Epithelial cell of esophagus (primary cell): ENCODE results near the gene FRAT1.

Experiments
- DNase-seq: peaks from one replicate; pipeline ENCODE4 v3.0.0; 2010; ENCODE audit warnings: low read depth
- H3K4me3 ChIP-seq: 2 replicates; pipeline ENCODE4 v1.5.1; 2011; ENCODE audit warnings: mild to moderate bottlenecking, low read length, control low read depth
- TF ChIP-seq, protein P1 (sequence below): IDR thresholded peaks from 2 replicates; pipeline ENCODE4 v1.5.1; 2011; ENCODE audit warnings: low read depth, mild to moderate bottlenecking, low read length, control low read depth, inconsistent platforms; ENCODE audit not compliant: insufficient read depth; ENCODE audit errors: missing control alignments

The FRAT1 gene

DNA sequence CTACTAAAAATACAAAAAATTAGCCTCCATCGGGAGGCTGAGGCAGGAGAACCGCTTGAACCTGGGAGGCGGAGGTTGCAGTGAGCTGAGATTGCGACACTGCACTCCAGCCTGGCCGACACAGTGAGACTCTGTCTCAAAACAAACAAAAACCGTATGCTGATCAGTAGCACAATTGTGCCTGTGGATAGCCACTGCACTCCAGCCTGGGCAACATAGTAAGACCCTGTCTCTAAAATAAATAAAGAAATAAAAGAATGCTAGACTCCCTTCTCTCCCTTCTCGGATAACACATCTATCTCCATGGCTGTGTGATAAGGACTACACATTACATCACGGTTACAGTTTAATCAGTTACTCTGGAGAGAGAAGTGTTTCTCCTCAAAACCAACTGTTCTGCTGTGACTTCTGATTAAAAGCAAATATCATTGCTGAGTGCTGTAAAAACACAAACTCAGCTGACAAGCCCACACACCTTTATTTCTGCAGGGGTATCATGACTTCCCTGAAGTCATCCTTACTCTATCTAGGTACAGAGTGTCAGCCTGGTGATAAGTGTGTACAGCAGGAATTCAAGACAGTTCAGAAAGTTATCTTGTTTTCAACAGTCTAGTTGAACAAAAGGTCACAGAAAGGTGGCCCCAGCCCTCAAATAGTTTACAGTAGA is 21.4 kb upstream of the FRAT1 start:
- DNase-seq = no peak
- TF ChIP-seq, protein P1, sequence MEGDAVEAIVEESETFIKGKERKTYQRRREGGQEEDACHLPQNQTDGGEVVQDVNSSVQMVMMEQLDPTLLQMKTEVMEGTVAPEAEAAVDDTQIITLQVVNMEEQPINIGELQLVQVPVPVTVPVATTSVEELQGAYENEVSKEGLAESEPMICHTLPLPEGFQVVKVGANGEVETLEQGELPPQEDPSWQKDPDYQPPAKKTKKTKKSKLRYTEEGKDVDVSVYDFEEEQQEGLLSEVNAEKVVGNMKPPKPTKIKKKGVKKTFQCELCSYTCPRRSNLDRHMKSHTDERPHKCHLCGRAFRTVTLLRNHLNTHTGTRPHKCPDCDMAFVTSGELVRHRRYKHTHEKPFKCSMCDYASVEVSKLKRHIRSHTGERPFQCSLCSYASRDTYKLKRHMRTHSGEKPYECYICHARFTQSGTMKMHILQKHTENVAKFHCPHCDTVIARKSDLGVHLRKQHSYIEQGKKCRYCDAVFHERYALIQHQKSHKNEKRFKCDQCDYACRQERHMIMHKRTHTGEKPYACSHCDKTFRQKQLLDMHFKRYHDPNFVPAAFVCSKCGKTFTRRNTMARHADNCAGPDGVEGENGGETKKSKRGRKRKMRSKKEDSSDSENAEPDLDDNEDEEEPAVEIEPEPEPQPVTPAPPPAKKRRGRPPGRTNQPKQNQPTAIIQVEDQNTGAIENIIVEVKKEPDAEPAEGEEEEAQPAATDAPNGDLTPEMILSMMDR = no peak
- H3K4me3 ChIP-seq = no peak overlapping the region

GRCh38 chr10:97298223-97298571 is 20.9 kb upstream of the FRAT1 start:
- H3K4me3 ChIP-seq = no peak overlapping the region
- no peak for DNase-seq
- TF ChIP-seq, protein P1 = no peak

DNA sequence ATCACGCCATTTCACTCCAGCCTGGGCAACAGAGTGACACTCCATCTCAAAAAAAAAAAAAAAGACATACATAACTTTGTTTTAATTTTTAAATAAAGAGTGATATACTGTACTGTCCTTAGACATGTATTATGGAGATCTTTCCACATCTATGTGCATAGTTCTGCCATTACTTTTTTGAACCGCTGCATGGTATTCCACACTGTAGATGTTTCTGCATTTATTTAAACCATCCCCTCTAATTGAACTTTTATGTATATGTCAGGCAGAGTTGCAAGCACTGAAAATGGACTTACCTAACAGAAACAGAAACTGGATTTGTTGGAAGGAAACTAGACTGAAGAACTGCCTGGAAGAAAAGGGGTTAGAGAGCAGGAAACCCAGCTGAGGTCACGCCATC is 18.1 kb upstream of the FRAT1 start:
- TF ChIP-seq, protein P1 = no peak
- DNase-seq = no peak
- no peak overlapping the region for H3K4me3 ChIP-seq

DNA sequence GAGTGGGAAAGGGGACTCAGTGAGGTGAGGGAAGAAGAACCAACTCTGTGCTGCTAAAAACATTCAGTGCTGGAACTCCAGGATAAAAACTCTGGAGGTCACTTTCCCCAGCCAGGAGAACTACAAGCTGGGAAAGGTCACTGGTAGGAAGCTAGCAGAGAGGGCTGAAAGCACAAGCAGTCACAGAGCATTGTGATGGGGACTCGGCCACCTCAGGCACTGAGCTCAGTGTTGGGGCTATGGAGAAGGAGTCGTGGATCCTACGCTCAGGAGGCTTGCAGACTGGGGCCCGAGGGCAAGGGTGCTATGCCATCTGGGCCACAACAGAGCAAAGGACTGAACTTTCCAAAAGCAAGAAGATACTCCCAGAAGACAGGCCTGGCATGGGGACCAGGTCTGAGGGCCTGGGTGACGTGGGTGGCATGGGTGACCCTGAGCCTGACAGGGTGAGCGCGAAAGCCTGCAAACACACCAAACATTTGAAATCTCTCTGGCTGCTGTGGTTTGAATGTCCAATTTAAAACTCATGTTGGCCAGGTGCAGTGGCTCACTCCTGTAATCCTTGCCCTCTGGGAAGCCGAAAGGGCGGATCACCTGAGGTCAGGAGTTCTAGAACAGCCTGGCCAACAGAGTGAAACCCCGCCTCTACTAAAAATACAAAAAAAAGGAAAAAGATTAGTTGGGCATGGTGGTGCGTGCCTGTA is 16.8 kb upstream of the FRAT1 start:
- TF ChIP-seq, protein P1 = no peak
- H3K4me3 ChIP-seq = no peak overlapping the region
- no peak for DNase-seq

DNA sequence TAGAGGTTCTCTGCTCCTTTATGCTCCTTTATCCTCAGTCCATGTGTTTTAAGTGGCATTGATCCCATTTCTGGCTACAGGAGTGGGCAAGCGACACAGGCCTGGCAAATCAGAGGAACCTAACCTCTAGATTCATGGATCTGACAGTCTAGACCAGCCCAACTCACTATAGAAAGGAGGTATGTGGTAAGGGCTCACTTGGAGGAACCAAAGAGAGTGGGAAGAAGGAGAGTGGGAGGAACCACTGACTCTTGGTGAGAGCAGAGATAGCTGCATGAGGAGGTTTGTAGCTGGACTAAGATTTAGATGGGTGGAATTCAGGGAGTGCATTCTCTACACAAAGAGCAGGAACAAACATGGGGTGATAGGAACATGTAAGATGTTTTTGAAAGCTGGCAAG is 11.6 kb upstream of the FRAT1 start:
- H3K4me3 ChIP-seq = no peak overlapping the region
- TF ChIP-seq, protein P1 = no peak
- no peak for DNase-seq

GRCh38 chr10:97307866-97308780 is 10.9 kb upstream of the FRAT1 start:
- TF ChIP-seq, protein P1 = no peak
- no peak for DNase-seq
- H3K4me3 ChIP-seq = no peak overlapping the region
